GM12878 (cell line): ENCODE data around the gene PELO.

ENCODE experiments used
- ATF2 ChIP-seq: IDR thresholded peaks from 2 replicates; pipeline ENCODE4 v1.6.1; 2012; ENCODE audit warnings: low read length, inconsistent platforms
- BACH1 ChIP-seq: fragments of 450-650 bp; IDR thresholded peaks from 2 replicates; pipeline ENCODE4 v1.6.1; 2017; ENCODE audit warnings: mild to moderate bottlenecking, borderline replicate concordance
- BRCA1 ChIP-seq: IDR thresholded peaks from 2 replicates; pipeline ENCODE4 v1.6.1; 2011; ENCODE audit warnings: low read depth, low read length, improper control_type of control experiment
- IRF3 ChIP-seq: fragments of 450-650 bp; IDR thresholded peaks from 2 replicates; pipeline ENCODE4 v1.6.1; 2014; ENCODE audit warnings: mild to moderate bottlenecking
- KDM1A ChIP-seq: fragments of 200-600 bp; sonication (generic); IDR thresholded peaks from 2 replicates; pipeline ENCODE4 v1.6.1; 2016; ENCODE audit warnings: borderline replicate concordance
- POLR2A ChIP-seq: IDR thresholded peaks from 2 replicates; pipeline ENCODE4 v1.6.1; 2011; ENCODE audit warnings: low read depth, mild to moderate bottlenecking, low read length
- RBBP5 ChIP-seq: fragments of 200-600 bp; sonication (generic); conservative IDR thresholded peaks from 2 replicates; pipeline ENCODE4 v1.6.1; 2016
- RELB ChIP-seq: fragments of 450-650 bp; IDR thresholded peaks from 2 replicates; pipeline ENCODE4 v1.6.1; 2017; ENCODE audit warnings: low read depth, mild to moderate bottlenecking, moderate library complexity
- SMARCA5 ChIP-seq: fragments of 450-650 bp; IDR thresholded peaks from 2 replicates; pipeline ENCODE4 v1.6.1; 2017; ENCODE audit warnings: mild to moderate bottlenecking
- TCF12 ChIP-seq: IDR thresholded peaks from 2 replicates; pipeline ENCODE4 v1.6.1; 2011; ENCODE audit warnings: low read depth, mild to moderate bottlenecking, low read length
- ZBTB40 ChIP-seq: fragments of 450-650 bp; IDR thresholded peaks from 2 replicates; pipeline ENCODE4 v1.6.1; 2016; ENCODE audit warnings: mild to moderate bottlenecking, moderate library complexity, borderline replicate concordance

- TF ChIP-seq POLR2A (no peak), BRCA1 (no peak), TCF12 (no peak), ATF2 (no peak), IRF3 (no peak), ZBTB40 (no peak), RELB (no peak), KDM1A (no peak), RBBP5 (no peak), SMARCA5 (no peak), BACH1 (no peak)
Observed at GRCh38 chr5:52770287-52770939, 17.3 kb upstream of the PELO start.
